Skeletal muscle satellite cell (primary cell): ENCODE measurements around the gene SLC6A11.

Source experiments
- H3K27me3 ChIP-seq: 2 replicates; pipeline ENCODE4 v1.7.0; 2013; ENCODE audit warnings: low read length; ENCODE audit not compliant: control insufficient read depth, insufficient read depth
- H3K36me3 ChIP-seq: 2 replicates; pipeline ENCODE4 v1.7.0; 2013; ENCODE audit warnings: mild to moderate bottlenecking, control low read depth, low read length; ENCODE audit not compliant: insufficient read depth
- H3K4me1 ChIP-seq: 2 replicates; pipeline ENCODE4 v1.7.0; 2013; ENCODE audit warnings: low read length; ENCODE audit not compliant: control insufficient read depth, insufficient read depth
- H3K4me2 ChIP-seq: 2 replicates; pipeline ENCODE4 v1.7.0; 2013; ENCODE audit warnings: mild to moderate bottlenecking, low read length
- H3K4me3 ChIP-seq: 2 replicates; pipeline ENCODE4 v1.7.0; 2013; ENCODE audit warnings: low read length
- H3K9ac ChIP-seq: 2 replicates; pipeline ENCODE4 v1.7.0; 2013; ENCODE audit warnings: mild to moderate bottlenecking, low read depth, low read length, moderate library complexity
- H3K9me3 ChIP-seq: replicated peaks from 2 replicates; pipeline ENCODE4 v1.7.0; 2013; ENCODE audit warnings: mild to moderate bottlenecking, control low read depth, low read length

Gene SLC6A11

DNA sequence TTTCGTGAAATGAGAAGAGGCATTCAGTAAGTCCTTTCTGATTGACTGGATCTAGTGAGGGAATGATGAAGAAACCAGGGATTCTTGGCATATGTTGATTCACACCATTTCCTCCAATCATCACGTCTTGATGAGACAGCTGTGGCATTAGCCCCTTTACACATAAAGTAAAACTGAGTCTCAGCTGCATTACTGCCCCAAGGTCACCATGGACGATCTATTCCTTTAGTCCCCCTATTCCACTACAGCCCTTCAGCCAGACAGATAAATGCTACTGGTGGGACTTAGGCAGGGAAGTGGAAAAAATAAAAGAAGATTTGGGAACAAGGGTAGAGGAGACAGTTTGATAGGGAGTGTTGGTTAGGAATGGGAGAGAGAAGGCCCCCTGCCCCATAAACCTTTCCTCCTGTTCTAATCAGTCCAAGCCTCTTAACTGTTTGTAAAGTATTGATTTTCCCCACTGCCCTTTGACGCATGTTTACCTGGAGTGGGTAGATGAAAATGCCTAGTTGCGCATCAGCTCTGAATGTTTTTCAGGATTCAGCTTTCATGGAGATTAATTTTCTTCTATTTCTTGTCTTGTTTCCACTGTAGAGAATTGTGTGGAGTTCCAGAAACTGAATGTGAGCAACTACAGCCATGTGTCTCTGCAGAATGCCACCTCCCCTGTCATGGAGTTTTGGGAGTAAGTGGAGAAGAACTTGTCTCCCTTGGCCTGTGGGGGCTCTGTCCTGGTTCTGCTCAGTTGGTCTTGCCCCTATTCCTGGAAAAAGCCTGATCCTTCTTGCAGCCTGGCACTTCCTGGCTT is 6.9 kb downstream of the SLC6A11 start:
- Histone ChIP-seq H3K4me2 (no peak overlapping the region), H3K9ac (no peak overlapping the region), H3K9me3 (no peaks in the 10 kb centered on the region), H3K4me3 (no peak overlapping the region), H3K4me1 (no peaks in the 10 kb centered on the region), H3K36me3 (no peaks in the 10 kb centered on the region), H3K27me3 (peaks cover 16% of the 10 kb centered on the region)

GRCh38 chr3:10823516-10823818 is 7.4 kb downstream of the SLC6A11 start:
- no peaks in the 10 kb centered on the region for H3K9me3 ChIP-seq
- H3K36me3 ChIP-seq = no peaks in the 10 kb centered on the region
- no peak overlapping the region for H3K9ac ChIP-seq
- peaks cover 11% of the 10 kb centered on the region for H3K27me3 ChIP-seq
- H3K4me3 ChIP-seq = no peak overlapping the region
- no peak overlapping the region for H3K4me2 ChIP-seq
- no peaks in the 10 kb centered on the region for H3K4me1 ChIP-seq

DNA sequence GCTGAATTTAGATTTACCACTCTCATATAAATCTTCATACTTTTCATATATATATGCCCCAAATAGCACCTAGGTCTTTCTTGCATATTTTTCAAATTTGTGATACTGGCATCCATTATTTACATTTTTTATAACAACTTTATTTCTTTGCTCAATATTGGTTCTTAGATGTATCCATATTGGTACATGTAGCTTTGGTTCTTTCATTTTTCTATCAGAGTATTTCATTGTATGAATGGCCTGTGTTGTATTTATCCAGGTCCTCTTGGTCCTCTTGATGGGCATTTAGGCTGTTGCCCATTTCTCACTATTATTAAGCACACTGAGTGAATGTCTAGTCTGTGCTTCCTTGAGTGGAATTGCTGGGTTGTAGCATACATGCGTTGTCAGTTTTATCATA is 8.4 kb downstream of the SLC6A11 start:
- Histone ChIP-seq H3K9me3 (no peaks in the 10 kb centered on the region), H3K4me1 (no peaks in the 10 kb centered on the region), H3K9ac (no peak overlapping the region), H3K4me3 (no peak overlapping the region), H3K4me2 (no peak overlapping the region), H3K27me3 (peaks cover 7% of the 10 kb centered on the region), H3K36me3 (no peaks in the 10 kb centered on the region)

DNA sequence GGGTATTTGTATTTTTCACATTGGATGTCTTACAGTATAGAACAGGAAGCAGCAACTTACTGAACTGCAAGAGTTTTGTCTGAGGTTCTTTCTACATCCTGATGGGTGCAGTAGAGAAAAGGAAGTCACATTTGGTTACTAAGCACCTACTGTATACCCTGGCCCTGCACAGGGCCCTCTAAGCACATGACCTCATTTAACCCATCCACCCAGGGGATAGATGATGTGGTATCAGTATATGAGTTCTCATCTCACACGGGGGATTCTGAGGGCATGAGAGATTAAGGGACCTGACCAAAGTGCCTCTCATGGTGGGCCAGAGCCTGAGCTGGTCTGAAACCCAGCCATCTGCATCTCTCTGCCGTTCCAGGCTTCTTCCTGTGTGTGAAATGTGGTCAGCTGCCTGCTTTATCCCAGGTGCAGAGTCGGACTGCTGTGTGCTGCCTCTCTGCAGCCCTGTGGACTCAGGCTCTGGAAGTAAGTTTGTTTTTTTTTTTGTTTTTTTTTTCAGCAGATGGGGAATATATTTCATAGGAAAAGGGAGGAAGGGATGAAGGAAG is 17.9 kb downstream of the SLC6A11 start:
- no peak overlapping the region for H3K4me3 ChIP-seq
- no peaks in the 10 kb centered on the region for H3K36me3 ChIP-seq
- H3K27me3 ChIP-seq = peaks cover 23% of the 10 kb centered on the region
- no peak overlapping the region for H3K9ac ChIP-seq
- no peak overlapping the region for H3K4me2 ChIP-seq
- H3K9me3 ChIP-seq = no peaks in the 10 kb centered on the region
- no peaks in the 10 kb centered on the region for H3K4me1 ChIP-seq

GRCh38 chr3:10834951-10835350 is 18.9 kb downstream of the SLC6A11 start:
- Histone ChIP-seq H3K4me3 (no peak overlapping the region), H3K27me3 (peaks cover 23% of the 10 kb centered on the region), H3K9me3 (no peaks in the 10 kb centered on the region), H3K36me3 (no peaks in the 10 kb centered on the region), H3K4me2 (no peak overlapping the region), H3K4me1 (no peaks in the 10 kb centered on the region), H3K9ac (no peak overlapping the region)

DNA sequence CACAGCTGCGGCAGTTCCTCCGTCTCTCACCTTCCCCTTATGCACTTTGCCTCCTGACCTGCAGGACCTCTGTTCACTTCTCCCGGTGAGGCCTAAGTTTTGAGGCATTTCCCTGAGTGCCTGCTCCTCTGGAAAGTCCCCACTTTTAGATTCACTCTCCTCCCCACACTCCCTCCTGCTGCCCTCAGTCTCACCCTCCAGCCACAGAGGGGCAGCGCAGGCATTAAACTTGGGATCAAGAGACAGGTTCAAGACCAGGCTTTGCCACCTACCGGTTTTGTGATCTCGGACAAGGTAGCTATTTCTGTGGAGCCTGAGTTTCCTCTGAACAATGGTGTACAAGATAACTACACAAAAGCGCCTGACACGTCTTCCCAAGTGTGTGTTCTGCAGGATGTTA is 19.4 kb downstream of the SLC6A11 start:
- no peak overlapping the region for H3K4me2 ChIP-seq
- H3K9ac ChIP-seq = no peak overlapping the region
- peaks cover 23% of the 10 kb centered on the region for H3K27me3 ChIP-seq
- H3K4me1 ChIP-seq = no peaks in the 10 kb centered on the region
- no peaks in the 10 kb centered on the region for H3K36me3 ChIP-seq
- H3K4me3 ChIP-seq = no peak overlapping the region
- H3K9me3 ChIP-seq = no peaks in the 10 kb centered on the region

DNA sequence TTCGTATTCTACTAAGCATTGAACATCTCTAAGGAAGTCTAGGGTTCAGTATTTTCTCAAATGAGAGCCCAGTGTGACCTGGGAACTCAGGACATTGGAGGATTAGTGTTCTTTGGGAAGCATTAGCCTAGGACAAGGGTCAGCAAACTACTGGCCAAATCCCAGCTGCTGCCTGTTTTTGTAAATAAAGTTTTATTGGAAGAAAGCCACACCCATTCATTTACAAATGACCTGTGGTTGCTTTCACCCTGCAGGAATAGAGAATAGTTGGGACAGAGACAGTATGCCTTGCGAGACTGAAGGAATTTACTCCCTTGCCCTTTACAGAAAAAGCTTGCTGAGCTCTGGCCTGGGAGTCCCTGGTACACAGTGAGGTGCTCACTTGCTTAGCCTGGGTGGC is 20.6 kb downstream of the SLC6A11 start:
- no peaks in the 10 kb centered on the region for H3K9me3 ChIP-seq
- H3K9ac ChIP-seq = no peak overlapping the region

DNA sequence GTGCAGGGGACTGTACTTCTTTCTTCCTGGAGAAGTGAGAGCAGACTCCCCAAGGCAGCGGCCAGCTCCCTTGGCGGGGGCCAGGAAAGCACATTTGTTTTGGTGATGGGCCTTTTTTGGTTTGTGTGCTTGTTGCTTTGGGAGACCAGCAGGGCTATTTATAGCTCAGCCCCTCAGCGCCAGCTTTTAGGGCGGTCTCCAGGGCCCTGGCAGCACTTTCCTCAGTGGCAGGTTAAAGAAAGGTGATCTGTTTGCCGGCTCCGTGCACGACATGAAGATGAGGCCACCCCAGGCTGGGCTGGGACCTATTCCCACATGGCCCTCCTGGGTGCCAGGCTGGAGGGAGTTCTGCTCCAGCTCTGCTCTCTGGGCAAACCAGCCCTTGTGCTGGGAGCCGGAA is 21.8 kb downstream of the SLC6A11 start:
- H3K9ac ChIP-seq = no peak overlapping the region
- no peaks in the 10 kb centered on the region for H3K36me3 ChIP-seq
- no peaks in the 10 kb centered on the region for H3K9me3 ChIP-seq
- H3K27me3 ChIP-seq = peaks cover 17% of the 10 kb centered on the region
- no peak overlapping the region for H3K4me3 ChIP-seq
- no peaks in the 10 kb centered on the region for H3K4me1 ChIP-seq
- H3K4me2 ChIP-seq = no peak overlapping the region

More for the DNA sequence above, 20.6 kb downstream of the SLC6A11 start:
- H3K4me3 ChIP-seq = no peak overlapping the region
- no peaks in the 10 kb centered on the region for H3K36me3 ChIP-seq
- peaks cover 24% of the 10 kb centered on the region for H3K27me3 ChIP-seq
- no peak overlapping the region for H3K4me2 ChIP-seq
- no peaks in the 10 kb centered on the region for H3K4me1 ChIP-seq

GRCh38 chr3:10839167-10839566 is 23.1 kb downstream of the SLC6A11 start:
- Histone ChIP-seq H3K4me3 (no peak overlapping the region), H3K4me2 (no peak overlapping the region), H3K9ac (no peak overlapping the region), H3K9me3 (no peaks in the 10 kb centered on the region), H3K27me3 (peaks cover 17% of the 10 kb centered on the region), H3K4me1 (no peaks in the 10 kb centered on the region), H3K36me3 (no peaks in the 10 kb centered on the region)

DNA sequence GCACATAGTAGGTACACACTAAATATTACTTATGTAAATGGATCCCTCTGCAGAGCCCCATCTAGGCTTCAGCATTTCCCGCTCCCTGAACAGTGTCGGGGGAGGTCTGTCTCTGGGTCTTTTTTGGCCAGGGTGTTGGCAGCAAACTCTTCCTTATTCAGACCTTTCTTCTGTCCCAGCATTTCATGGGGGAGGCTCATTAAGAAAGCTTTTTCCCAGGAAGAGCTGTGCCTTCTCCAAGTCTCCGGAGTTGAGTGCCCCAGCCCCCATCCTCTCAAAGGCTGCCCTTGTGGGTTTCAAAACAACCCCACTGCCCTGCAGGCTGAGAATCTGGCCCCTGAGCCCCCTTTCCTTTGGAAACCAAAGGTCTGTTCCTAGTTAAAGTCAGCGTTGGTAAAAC is 25.1 kb downstream of the SLC6A11 start:
- Histone ChIP-seq H3K4me1 (no peaks in the 10 kb centered on the region), H3K9me3 (no peaks in the 10 kb centered on the region), H3K9ac (no peak overlapping the region), H3K4me2 (no peak overlapping the region), H3K27me3 (peaks cover 13% of the 10 kb centered on the region), H3K4me3 (no peak overlapping the region), H3K36me3 (no peaks in the 10 kb centered on the region)

GRCh38 chr3:10843378-10843777 is 27.4 kb downstream of the SLC6A11 start:
- Histone ChIP-seq H3K4me1 (no peaks in the 10 kb centered on the region), H3K4me2 (no peak overlapping the region), H3K36me3 (no peaks in the 10 kb centered on the region), H3K27me3 (peaks cover 8% of the 10 kb centered on the region), H3K4me3 (no peak overlapping the region), H3K9ac (no peak overlapping the region), H3K9me3 (no peaks in the 10 kb centered on the region)
